Urothelium cell line (cell line): ENCODE results near the gene TRMT44.

Source experiments
- DNase-seq: peaks from one replicate; pipeline ENCODE4 v3.0.0; 2011; ENCODE audit warnings: low spot score, mixed read lengths
- FAIRE-seq: peaks from 2 replicates; lab custom pipeline; 2011; peaks lifted over from hg19 to GRCh38; lab: Jason Lieb, UNC

Gene TRMT44

GRCh38 chr4:8428288-8429097, 12.1 kb upstream of the TRMT44 start:
- DNase-seq (peak; percentile 91), FAIRE-seq (no peak)

GRCh38 chr4:8431553-8431952, 9.0 kb upstream of the TRMT44 start:
- FAIRE-seq = no peak
- DNase-seq = no peak

GRCh38 chr4:8433136-8433535, 7.4 kb upstream of the TRMT44 start:
- no peak for FAIRE-seq
- DNase-seq = no peak

- FAIRE-seq = no peak
- no peak for DNase-seq
These were observed 6.1 kb upstream of the TRMT44 start for GRCh38 chr4:8434251-8435073.

- DNase-seq = no peak
These were observed 4.9 kb upstream of the TRMT44 start for GRCh38 chr4:8435656-8436121.

GRCh38 chr4:8437281-8437680, 3.3 kb upstream of the TRMT44 start:
- DNase-seq (no peak), FAIRE-seq (no peak)

More at GRCh38 chr4:8435656-8436121, 4.9 kb upstream of the TRMT44 start:
- no peak for FAIRE-seq

GRCh38 chr4:8438743-8439142, 1.8 kb upstream of the TRMT44 start:
- DNase-seq (no peak), FAIRE-seq (no peak)

- DNase-seq (no peak), FAIRE-seq (no peak)
These were observed 1.4 kb upstream of the TRMT44 start for GRCh38 chr4:8439168-8439567.

GRCh38 chr4:8439914-8440491, 574 bp upstream of the TRMT44 start:
- DNase-seq = no peak
- no peak for FAIRE-seq

- no peak for FAIRE-seq
- DNase-seq = no peak
These were observed 1.0 kb downstream of the TRMT44 start for GRCh38 chr4:8441499-8442091.

GRCh38 chr4:8442596-8443358, 2.2 kb downstream of the TRMT44 start:
- FAIRE-seq (no peak), DNase-seq (no peak)

- no peak for FAIRE-seq
- DNase-seq = no peak
These were observed 3.2 kb downstream of the TRMT44 start for GRCh38 chr4:8443801-8444200.

GRCh38 chr4:8446122-8446521, 5.5 kb downstream of the TRMT44 start:
- no peak for FAIRE-seq
- DNase-seq = no peak

GRCh38 chr4:8451440-8452182, 11.0 kb downstream of the TRMT44 start:
- no peak for DNase-seq
- no peak for FAIRE-seq

- FAIRE-seq (no peak), DNase-seq (no peak)
These were observed 13.4 kb downstream of the TRMT44 start for GRCh38 chr4:8453957-8454356.

GRCh38 chr4:8457646-8458252, 17.2 kb downstream of the TRMT44 start:
- FAIRE-seq = no peak
- no peak for DNase-seq

- FAIRE-seq (no peak), DNase-seq (no peak)
These were observed 19.4 kb downstream of the TRMT44 start for GRCh38 chr4:8459867-8460445.

- FAIRE-seq (no peak), DNase-seq (no peak)
These were observed 20.5 kb downstream of the TRMT44 start for GRCh38 chr4:8461086-8461485.

- FAIRE-seq (no peak), DNase-seq (no peak)
These were observed 21.0 kb downstream of the TRMT44 start for GRCh38 chr4:8461616-8462015.
